ENCODE measurements around the gene PCGF6. TPM values are rescaled to one million over a fixed set of nuclear protein-coding genes. Genes with fewer than 3 reads are reported as not detected.

PCGF6 gene
- total RNA-seq, 1 experiment from 2014 or later: 24.7 TPM

DNA sequence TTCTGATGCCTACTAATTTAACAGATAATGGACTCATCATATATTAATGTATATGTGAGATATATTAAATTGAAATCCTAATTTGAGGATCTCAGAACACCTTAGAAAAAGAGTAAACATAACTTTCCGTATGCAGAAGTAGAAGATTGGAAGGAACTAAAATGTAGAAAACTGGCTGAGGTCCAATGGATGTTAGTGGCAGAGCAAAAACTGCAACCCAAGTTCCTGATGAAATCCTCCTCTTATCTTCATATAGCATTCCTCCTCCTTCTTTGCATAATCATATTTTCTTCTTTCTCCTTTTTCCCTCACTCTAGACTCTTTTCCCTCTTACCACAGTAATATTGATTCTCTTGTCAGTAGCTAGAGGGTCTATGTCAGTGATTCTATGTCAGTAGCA is 68.0 kb downstream of the PCGF6 start:
- intact Hi-C loops (cut with micrococcal nuclease): loop anchor here (2.0 kb wide), 1 partner anchor 18 kb away; no protein-coding TSS in a partner anchor
- ATAC-seq: no peak
- Histone ChIP-seq H3K9ac (ENCODE audit: low read length) (no peak overlapping the region), H3K27me3 (ENCODE audit: insufficient read depth, low read length) (peaks cover 54% of the 10 kb centered on the region), H3K4me3 (replicated peaks in 1 of 2; ENCODE audit: low read depth in 1 of 2, low read length in 2 of 2) (no peak overlapping the region), H3K27ac (ENCODE audit: low read depth, low read length) (no peak overlapping the region), H3K9me2 (ENCODE audit: insufficient read depth) (no peaks in the 10 kb centered on the region), H3K9me3 (ENCODE audit: control insufficient read depth in 1 of 2, insufficient read depth in 1 of 2, low read depth in 1 of 2, low read length in 2 of 2) (no peaks in the 10 kb centered on the region), H3K4me2 (ENCODE audit: low read length) (no peak overlapping the region), H2AFZ (ENCODE audit: low read depth, low read length, poor library complexity, severe bottlenecking) (no peak overlapping the region), H3K79me2 (ENCODE audit: insufficient read depth, low read length) (no peaks in the 10 kb centered on the region), H3K36me3 (ENCODE audit: control insufficient read depth in 1 of 2, insufficient read depth in 2 of 2, low read length in 2 of 2) (no peaks in the 10 kb centered on the region), H4K20me1 (ENCODE audit: insufficient read depth) (no peaks in the 10 kb centered on the region), H3K4me1 (ENCODE audit: control insufficient read depth in 1 of 2, insufficient read depth in 2 of 2, low read length in 2 of 2) (no peaks in the 10 kb centered on the region)
- BruUV-seq (replicated peaks): no TSS peak
- CTCF ChIA-PET: no interaction called here
- POLR2A ChIA-PET: no interaction called here
- TF ChIP-seq MAX (IDR thresholded peaks at IDR 0.05): no peak
- TF ChIP-seq TCF7L2 (IDR thresholded peaks at IDR 0.05; ENCODE audit: borderline replicate concordance, extremely low read depth, insufficient read depth, insufficient read length): no peak
- TF ChIP-seq ZFX (IDR thresholded peaks at IDR 0.05): no peak
- no peak for TF ChIP-seq ZBTB33 (IDR thresholded peaks at IDR 0.05; ENCODE audit: extremely low read depth, insufficient replicate concordance, low read length)
- TF ChIP-seq, protein P1, sequence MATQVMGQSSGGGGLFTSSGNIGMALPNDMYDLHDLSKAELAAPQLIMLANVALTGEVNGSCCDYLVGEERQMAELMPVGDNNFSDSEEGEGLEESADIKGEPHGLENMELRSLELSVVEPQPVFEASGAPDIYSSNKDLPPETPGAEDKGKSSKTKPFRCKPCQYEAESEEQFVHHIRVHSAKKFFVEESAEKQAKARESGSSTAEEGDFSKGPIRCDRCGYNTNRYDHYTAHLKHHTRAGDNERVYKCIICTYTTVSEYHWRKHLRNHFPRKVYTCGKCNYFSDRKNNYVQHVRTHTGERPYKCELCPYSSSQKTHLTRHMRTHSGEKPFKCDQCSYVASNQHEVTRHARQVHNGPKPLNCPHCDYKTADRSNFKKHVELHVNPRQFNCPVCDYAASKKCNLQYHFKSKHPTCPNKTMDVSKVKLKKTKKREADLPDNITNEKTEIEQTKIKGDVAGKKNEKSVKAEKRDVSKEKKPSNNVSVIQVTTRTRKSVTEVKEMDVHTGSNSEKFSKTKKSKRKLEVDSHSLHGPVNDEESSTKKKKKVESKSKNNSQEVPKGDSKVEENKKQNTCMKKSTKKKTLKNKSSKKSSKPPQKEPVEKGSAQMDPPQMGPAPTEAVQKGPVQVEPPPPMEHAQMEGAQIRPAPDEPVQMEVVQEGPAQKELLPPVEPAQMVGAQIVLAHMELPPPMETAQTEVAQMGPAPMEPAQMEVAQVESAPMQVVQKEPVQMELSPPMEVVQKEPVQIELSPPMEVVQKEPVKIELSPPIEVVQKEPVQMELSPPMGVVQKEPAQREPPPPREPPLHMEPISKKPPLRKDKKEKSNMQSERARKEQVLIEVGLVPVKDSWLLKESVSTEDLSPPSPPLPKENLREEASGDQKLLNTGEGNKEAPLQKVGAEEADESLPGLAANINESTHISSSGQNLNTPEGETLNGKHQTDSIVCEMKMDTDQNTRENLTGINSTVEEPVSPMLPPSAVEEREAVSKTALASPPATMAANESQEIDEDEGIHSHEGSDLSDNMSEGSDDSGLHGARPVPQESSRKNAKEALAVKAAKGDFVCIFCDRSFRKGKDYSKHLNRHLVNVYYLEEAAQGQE (IDR thresholded peaks at IDR 0.05; ENCODE audit: low read depth): no peak
- TF ChIP-seq CTCF (IDR thresholded peaks at IDR 0.05 in 2 of 3, conservative IDR thresholded peaks at IDR 0.05 in 1 of 3; ENCODE audit: borderline replicate concordance in 1 of 3, insufficient read depth in 1 of 3, low read depth in 2 of 3, low read length in 2 of 3): no peak
- TF ChIP-seq SIN3A (IDR thresholded peaks at IDR 0.05; ENCODE audit: low read depth): no peak
- no peak for TF ChIP-seq ELF1 (IDR thresholded peaks at IDR 0.05; ENCODE audit: borderline replicate concordance, low read depth)
- no peak for TF ChIP-seq YY1 (IDR thresholded peaks at IDR 0.05; ENCODE audit: extremely low read depth, insufficient replicate concordance, low read depth, low read length)
- TF ChIP-seq SRF (IDR thresholded peaks at IDR 0.05; ENCODE audit: low read depth): no peak
- TF ChIP-seq EZH2phosphoT487 (IDR thresholded peaks at IDR 0.05; ENCODE audit: borderline replicate concordance): no peak
- TF ChIP-seq CBX3 (IDR thresholded peaks at IDR 0.05; ENCODE audit: low read depth): no peak
- TF ChIP-seq SP1 (IDR thresholded peaks at IDR 0.05; ENCODE audit: low read depth): no peak
- no peak for TF ChIP-seq EGR1 (IDR thresholded peaks at IDR 0.05; ENCODE audit: low read depth)
- no peak for TF ChIP-seq POLR2A (IDR thresholded peaks at IDR 0.05; ENCODE audit: borderline replicate concordance, extremely low read depth, insufficient read depth, insufficient read length)
- no peak for TF ChIP-seq CEBPB (IDR thresholded peaks at IDR 0.05; ENCODE audit: low read depth)
- no peak for TF ChIP-seq ZNF274 (IDR thresholded peaks at IDR 0.05; ENCODE audit: low read depth, low read length)
- no peak for DNase-seq (ENCODE audit: low read depth, low spot score)
- RAD21 ChIA-PET (ENCODE audit: low non-redundant PET in 1 of 2, low total read pairs in 2 of 2, uncharacterized antibody in 2 of 2, unreplicated experiment in 2 of 2): no interaction called here

Measured in HCT116 (cell line).